Measurements from ENCODE around the gene AGAP3.

AGAP3 gene

GRCh38 chr7:151125470-151125845, 39.2 kb downstream of the AGAP3 start:
- DNase-seq, result no peak

- no peak for DNase-seq
These were observed 39.7 kb downstream of the AGAP3 start for GRCh38 chr7:151125846-151126481.

DNA sequence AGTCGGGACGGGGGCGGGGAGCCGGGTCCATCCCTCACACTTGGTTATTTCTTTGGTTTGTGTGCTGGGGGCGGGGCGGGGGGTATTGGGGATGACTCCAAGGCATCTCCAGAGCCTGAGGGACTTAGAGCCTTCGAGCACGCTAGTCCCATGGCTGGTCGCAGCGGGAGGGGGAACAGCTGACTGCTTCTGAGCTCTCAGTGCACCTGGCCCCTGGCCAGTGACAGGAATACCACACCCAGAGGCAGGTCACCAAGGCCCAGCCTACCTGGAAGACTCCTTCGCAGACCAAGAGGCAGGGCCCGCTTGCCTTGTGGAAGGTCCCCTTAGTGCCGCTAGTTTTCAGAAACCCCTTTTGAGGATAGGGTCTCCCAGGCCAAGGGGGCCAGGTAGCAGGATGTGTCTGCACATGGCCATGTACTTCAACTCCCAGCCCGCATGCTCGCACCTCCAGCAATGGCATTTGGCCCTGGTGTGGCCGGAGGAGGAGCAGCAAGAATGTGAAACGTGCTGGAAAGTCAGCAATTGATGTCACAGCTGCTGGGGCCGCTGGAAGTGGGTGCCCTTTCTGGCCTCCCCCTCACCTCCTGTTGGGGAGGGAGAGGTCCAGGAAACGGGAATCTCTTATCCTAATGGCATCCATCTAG, 40.3 kb downstream of the AGAP3 start:
- DNase-seq, result no peak

DNA sequence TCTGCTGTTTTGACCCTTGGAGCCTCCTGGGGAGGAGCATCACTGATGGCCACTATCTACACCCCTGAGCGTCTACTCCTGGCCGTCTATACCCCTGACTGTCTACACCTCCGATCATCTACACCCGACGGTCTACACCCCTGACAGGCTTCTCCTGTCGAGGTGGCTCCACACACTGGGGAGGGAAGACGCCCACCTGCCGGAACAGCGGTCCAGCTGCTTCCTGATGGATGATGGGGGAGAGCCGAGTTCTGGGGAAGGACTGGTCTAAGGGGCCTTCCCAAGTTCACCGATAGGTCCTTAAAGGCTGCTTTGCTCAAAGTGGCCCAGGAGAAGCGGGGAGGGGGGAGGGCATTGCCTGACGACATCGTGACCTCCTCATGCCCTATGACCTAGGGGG, 41.9 kb downstream of the AGAP3 start:
- DNase-seq, result no peak

DNA sequence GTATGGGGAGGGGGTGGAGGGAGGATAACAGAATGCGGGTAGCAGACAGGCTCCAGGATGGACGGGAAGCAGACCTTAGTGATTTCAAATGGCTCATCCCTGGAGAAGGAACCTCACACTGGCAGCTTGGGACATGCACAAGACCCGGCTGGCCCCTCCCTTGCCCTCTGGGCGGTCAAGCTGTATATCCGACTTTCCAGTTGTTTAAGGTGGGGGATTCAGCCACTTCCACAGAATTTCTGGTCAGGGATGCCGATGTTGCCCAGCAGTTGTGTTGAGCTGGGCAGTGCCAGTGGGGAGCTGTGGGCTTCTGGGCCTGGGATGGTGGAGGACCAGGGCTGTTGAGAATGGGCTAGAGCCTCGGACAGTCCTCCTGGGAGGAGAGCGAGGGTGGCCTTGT, 42.4 kb downstream of the AGAP3 start:
- DNase-seq, result no peak

DNA sequence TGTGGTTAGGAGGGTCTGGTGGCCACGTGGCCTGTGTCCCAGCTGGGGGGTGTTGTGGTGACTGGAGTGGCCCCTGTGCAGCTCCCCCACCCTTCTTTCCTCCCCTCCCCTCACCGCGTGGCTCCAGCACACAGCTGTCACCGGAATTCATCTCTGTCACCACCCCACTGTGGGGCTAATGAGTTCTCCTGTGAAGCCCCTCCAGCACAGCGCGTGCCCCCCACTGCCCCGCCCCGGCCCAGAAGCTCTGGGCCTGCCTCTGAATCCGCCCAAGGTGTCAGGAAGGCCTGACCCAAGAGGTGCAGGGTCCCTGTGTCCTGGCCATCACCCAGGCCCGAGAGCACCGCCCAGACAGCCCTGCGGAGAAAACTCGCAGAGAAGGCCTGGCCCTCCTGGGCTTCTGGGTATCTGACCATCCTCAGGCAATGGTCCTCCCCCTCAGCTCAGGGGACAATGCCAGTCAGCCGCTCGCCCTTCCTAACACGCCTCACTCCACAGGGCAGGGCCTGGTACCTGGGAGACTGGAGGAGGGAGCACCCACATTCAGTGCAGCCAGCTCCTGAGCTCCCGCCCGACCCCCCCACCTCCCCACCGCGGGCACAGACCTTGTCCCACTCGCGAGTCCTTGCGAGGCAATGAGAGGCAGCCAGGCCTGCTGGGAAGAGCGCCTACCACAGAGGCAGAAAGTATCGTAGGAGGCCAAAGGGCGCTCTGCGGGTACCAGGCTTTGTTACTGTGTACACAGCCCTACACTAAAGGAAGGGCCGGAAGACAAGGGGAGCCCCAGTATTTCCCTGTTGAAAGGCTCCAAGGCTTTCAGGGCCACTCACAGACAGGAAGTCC, 43.1 kb downstream of the AGAP3 start:
- no peak for DNase-seq

GRCh38 chr7:151129960-151130591, 43.8 kb downstream of the AGAP3 start:
- no peak for DNase-seq

GRCh38 chr7:151130741-151131157, 44.5 kb downstream of the AGAP3 start:
- DNase-seq, result no peak

DNA sequence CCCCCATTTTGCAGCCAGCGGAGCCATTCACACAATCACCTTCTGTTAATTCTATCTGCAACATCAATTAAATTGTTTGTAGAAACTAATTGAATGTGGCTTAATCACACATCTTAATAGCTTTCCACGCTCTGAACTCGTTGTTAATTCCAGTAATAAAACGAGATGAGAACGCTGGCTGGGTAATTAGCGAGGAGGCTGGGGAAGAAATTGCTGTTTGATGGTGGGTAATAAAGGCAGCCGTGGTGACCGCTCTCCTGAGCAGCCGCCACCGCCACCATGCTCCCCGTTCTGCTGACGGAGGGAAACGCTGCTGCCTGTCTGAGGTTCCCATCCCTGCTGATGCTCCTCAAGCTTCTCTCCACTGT, 44.9 kb downstream of the AGAP3 start:
- DNase-seq, result no peak

DNA sequence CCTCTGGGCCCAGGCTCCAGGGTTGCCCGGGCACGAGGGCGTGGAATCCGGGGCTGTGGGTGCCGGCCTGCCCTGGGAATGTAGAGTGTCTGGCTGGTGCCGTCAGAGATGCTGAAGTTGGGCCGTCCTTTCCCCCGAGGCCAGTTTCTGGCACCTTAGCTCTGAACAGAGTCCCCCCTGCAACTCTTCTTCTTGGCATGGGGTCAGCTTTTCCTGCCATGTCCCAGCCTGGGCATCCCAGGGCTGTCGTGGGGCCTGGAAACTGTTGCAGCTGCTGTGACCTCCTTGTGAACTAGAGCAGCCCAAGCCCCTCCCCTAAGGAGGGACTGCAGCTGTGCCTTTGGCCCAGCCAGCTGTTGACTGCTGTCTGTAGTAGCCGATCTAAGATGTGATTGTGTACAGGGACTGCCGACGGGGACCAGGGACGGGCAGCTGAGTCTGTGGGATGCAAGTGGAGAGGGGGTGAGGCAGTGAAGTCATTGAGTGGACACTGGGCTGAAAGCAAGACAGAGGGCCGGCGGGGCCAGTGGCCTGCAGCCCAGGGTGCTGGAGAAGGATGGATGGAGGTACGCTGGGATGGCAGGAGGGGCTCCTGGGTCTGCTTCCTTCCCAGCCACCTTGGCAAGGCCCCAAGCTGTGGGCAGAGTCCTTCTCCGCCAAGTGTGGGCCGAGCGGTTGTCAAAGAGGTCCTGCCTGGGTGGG, 45.5 kb downstream of the AGAP3 start:
- DNase-seq, result no peak

DNA sequence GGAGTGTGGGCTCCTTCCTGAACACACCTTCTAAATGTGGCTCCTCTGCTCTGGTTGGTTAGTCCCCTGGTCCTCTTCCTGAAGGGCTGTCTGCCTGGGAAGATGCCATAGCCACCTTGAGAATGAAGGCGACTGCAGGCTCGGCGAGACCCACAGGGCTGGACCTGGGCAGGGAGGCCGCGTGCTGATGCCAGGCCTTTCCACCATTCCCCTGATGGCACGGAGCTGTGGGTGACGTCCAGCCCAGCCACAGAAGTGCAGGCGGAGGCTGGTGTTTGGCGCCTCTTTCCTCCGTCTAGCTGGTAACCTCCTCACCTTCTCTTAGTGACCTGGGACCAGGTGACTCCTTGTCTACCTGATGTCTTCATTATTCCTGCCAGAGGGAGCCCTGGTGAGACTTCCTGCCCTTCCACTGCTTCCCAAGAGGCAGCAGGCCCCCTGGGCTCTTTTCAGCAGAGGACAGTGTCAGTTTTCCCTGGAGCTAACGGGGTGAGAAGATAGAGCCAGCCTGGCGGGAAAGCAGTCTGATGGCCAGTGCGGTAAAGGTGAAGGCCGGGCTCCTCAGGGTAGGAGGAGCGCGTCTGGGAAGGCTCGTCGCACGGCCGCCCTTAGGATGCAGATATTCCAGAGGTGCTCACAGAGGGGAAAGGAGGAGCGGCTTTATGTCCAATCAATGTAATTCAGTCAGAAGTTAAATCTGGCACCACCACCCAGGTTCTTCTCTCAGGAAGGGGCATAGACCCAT, 46.4 kb downstream of the AGAP3 start:
- no peak for DNase-seq

GRCh38 chr7:151133266-151133985, 47.2 kb downstream of the AGAP3 start:
- DNase-seq, result no peak

DNA sequence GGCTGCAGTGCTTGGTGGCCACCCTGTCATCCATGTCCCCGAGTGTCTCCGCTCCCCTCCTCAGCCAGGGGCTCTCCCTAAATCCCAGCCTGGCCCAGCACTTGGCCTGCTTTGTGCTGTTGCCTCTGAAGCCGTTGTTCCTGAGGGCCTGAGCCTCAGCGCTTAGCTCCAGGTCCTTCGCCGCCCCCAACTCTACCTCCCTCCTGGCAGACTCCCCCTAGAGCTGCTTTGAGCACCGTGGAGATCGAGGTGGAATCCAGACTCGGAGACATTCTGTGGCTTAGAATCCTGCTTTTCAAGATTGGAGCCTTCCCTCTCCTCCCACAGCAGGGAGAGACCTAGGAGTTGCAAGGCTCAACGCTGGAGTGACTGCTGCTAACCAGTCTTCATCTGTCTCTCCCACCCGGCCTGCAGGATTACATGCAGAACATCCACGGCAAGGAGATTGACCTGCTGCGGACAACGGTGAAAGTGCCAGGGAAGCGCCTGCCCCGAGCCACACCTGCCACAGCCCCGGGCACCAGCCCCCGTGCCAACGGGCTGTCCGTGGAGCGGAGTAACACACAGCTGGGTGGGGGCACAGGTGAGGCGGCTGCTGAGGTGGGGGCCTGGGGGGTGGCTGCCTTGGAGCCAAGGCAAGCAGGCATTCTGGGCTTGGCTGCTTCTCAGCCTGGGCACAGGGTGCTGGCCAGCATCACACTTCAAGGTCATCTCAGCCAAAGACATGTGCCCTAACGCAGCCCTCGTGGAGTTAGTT, 47.9 kb downstream of the AGAP3 start:
- DNase-seq, result no peak

GRCh38 chr7:151134743-151135524, 48.7 kb downstream of the AGAP3 start:
- no peak for DNase-seq

- no peak for DNase-seq
These were observed 49.2 kb downstream of the AGAP3 start for GRCh38 chr7:151135525-151135845.

- DNase-seq, result no peak
These were observed 49.9 kb downstream of the AGAP3 start for GRCh38 chr7:151135866-151136843.

DNA sequence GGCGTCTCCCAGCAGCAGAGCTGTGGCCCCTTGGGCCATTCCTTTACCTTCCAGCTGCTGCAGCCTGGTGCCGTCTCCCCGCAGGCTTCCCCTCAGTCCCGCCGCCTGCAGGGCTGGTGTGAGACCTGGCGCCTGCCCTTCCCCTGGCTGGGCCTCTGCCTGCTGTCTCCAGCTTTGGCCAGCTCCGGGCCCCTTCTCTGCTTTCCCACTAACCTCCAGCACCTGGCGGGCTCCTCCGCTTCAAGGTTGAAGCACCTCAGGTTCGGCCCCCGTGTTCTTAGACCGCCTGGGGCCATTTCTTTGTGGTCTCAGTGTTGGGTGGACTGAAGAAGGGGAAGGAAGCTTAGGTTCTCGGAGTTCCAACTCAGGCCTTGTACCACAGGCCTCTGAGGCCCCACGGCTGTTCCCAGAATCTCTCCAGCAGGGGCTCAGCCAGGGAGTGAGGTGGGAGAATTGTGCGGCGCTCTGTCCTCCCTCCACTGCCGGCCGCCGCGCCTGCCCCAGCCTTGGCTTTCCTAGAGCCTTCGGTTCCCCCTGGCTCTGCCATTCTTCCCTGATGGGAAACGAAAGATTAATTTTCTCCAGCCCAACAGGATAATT, 50.9 kb downstream of the AGAP3 start:
- DNase-seq, result no peak

DNA sequence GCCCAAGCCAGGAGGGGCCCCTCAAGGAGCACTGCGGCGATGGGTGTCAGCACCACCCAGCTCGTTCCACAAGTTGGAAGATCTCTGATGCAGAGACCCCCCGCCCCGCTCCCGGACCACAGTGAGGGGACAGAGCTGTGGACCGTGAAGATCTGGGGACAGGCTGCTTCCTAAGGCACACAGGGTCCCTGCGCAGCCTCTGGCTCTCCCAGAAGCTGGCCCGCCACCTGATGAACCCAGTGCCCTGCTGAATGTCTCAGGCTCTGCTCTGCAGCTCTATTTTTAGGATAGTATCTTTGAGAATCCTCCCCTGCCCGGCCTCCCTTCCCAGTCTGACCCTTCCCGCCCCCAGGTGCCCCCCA, 51.5 kb downstream of the AGAP3 start:
- DNase-seq, result no peak

All from CD4-positive, alpha-beta T cell treated with Interleukin-10 for 1 hour (primary cell).